Neural progenitor cell (in vitro differentiated cells): Measurements from ENCODE around the gene SERPIND1. TPM values are rescaled to one million over a fixed set of nuclear protein-coding genes. Genes with fewer than 3 reads are reported as not detected.

ENCODE experiments used
- DNase-seq: peaks from one replicate; pipeline ENCODE4 v3.0.0-alpha.2; 2016; ENCODE audit warnings: low spot score
- H2AFZ ChIP-seq: fragments of 200-600 bp; sonication (generic); replicated peaks from 2 replicates; pipeline ENCODE4 v1.6.1; 2016; ENCODE audit warnings: antibody characterized with exemption
- H3F3A ChIP-seq: fragments of 200-600 bp; sonication (generic); 2 replicates; pipeline ENCODE4 v1.6.1; 2016; ENCODE audit warnings: antibody characterized with exemption, low read depth
- H3K27ac ChIP-seq: fragments of 200-600 bp; sonication (generic); 2 replicates; pipeline ENCODE4 v1.5.1; 2016; ENCODE audit warnings: mild to moderate bottlenecking
- H3K27me3 ChIP-seq: fragments of 200-600 bp; sonication (generic); 2 replicates; pipeline ENCODE4 v1.6.1; 2016; ENCODE audit warnings: mild to moderate bottlenecking, moderate library complexity
- H3K36me3 ChIP-seq: fragments of 200-600 bp; sonication (generic); 2 replicates; pipeline ENCODE4 v1.5.1; 2016
- H3K4me1 ChIP-seq: fragments of 200-600 bp; sonication (generic); 2 replicates; pipeline ENCODE4 v1.6.1; 2016; ENCODE audit warnings: mixed run types
- H3K4me2 ChIP-seq: fragments of 200-600 bp; sonication (generic); 2 replicates; pipeline ENCODE4 v1.6.1; 2016
- H3K4me3 ChIP-seq: fragments of 200-600 bp; sonication (generic); 2 replicates; pipeline ENCODE4 v1.5.1; 2016
- H3K79me2 ChIP-seq: fragments of 200-600 bp; sonication (generic); 2 replicates; pipeline ENCODE4 v1.6.1; 2016; ENCODE audit warnings: low read depth
- H3K9ac ChIP-seq: fragments of 200-600 bp; sonication (generic); 2 replicates; pipeline ENCODE4 v1.6.1; 2016
- H3K9me3 ChIP-seq: fragments of 200-600 bp; sonication (generic); 2 replicates; pipeline ENCODE4 v1.5.1; 2016; ENCODE audit warnings: low read depth
- H4K20me1 ChIP-seq: fragments of 200-600 bp; sonication (generic); 2 replicates; pipeline ENCODE4 v1.6.1; 2016; ENCODE audit warnings: low read depth
- H3K27ac Mint-ChIP-seq: 3 replicates; pipeline ENCODE4 v1.8.0; 2021; ENCODE audit warnings: mixed read lengths
- H3K27me3 Mint-ChIP-seq: 2 replicates; pipeline ENCODE4 v1.8.0; 2022; ENCODE audit warnings: low read depth, mild to moderate bottlenecking, inconsistent platforms, moderate library complexity, mixed read lengths; ENCODE audit not compliant: insufficient read depth
- H3K36me3 Mint-ChIP-seq: 3 replicates; pipeline ENCODE4 v1.8.0; 2021; ENCODE audit warnings: mixed read lengths
- H3K4me1 Mint-ChIP-seq: 3 replicates; pipeline ENCODE4 v1.8.0; 2021; ENCODE audit warnings: mixed read lengths
- H3K4me3 Mint-ChIP-seq: 3 replicates; pipeline ENCODE4 v1.8.0; 2021; ENCODE audit warnings: mild to moderate bottlenecking, moderate library complexity, mixed read lengths
- H3K9me3 Mint-ChIP-seq: 3 replicates; pipeline ENCODE4 v1.8.0; 2020; ENCODE audit warnings: mixed read lengths
- EZH2 ChIP-seq: fragments of 200-600 bp; sonication (generic); IDR thresholded peaks from 2 replicates; pipeline ENCODE4 v1.6.1; 2017; ENCODE audit warnings: antibody characterized with exemption, mild to moderate bottlenecking, moderate library complexity
- EZH2phosphoT487 ChIP-seq: fragments of 200-600 bp; sonication (generic); IDR thresholded peaks from 2 replicates; pipeline ENCODE4 v1.6.1; 2017; ENCODE audit warnings: antibody characterized with exemption
- total RNA-seq: library from RNA; depleted of rRNA; stranded (reverse); fragments of >200 nt; gene quantifications from 2 replicates; pipeline ENCODE4 v1.2.3, GENCODE V29; 2015; ENCODE audit warnings: low replicate concordance
- TF ChIP-seq, protein P1 (sequence below): fragments of 200-600 bp; sonication (generic); IDR thresholded peaks from 2 replicates; pipeline ENCODE4 v1.5.1; 2017; ENCODE audit warnings: antibody characterized with exemption, mild to moderate bottlenecking

The SERPIND1 gene
- total RNA-seq, 1 donor from 2014 or later = not detected

DNA sequence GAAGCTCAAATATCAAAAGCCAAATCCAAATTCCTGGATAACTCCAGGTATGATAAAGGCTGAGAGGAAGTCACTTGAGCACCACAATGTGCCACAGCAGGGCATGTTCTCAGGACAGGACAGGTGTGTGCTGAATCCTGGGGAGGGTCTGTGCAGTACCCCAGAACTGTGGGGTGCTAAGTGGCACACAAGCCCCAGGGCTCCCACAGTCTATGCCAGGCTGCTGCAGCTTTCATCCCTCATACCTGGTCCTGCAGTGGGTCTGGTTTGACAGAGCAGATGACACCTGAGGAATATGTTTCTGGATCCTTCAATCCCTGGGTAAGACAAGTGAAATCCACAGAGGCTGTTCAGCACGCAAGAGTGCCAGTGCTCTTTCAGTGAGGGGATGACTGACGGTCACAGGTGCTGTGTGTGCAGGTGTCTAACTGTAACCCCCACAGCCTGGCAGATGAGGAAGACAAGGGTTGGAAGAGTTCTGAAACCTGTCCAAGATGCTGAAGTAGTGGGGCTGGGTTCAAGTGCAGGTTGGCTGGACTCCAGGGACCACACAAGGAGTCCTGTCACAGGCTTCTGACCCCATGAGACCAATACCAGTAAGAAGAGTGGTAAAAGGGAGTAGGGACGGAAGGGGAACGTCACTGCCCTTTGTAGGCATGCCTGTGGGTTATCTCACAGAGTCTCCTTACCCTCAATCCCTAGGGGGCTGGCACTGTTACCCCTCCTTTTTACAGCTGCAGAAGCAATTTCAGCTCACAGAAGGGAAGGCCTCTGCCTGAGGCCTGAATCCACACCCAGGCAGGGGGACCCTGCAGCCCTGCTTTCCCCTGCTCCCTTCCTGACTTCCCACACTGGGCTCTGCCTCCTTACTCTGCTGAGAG lies 14.1 kb downstream of the SERPIND1 start:
- no peak overlapping the region for H3K4me3 ChIP-seq

DNA sequence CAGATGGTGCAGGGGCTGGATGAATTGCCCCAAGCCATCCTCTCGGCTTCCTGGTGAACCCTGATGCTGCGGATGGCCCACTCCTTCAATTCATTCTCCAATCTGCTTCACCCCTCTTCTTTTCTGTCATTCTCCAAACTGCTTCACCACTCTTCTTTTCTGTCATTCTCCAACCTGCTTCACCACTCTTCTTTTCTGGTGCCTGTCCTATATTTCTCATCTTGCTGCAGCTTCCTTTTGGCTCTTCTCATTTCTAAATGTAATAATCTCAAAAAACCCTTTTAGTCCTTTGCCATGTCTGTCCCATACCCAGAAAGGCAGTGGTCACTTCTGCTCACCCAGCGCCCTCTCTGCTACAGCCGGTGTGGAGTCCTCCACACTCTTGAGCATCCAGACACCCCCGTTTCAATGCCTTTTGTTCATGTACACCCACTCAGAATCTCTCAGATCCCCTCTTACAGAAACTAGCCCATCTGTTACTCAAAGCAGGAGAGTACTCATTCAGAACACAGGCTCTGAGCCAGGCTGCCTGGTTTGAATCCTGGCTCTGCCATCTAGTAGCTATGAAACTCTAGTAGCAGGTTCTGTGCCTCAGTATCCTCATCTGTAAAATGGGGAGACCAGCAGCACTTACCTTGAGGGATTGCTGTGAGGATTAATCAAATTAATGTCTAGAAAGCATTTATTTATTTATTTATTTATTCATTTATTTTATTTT lies 14.9 kb downstream of the SERPIND1 start:
- Histone ChIP-seq H4K20me1 (no peaks in the 10 kb centered on the region), H3K27me3 (no peaks in the 10 kb centered on the region), H3K4me2 (no peak overlapping the region), H2AFZ (no peak overlapping the region), H3K9ac (no peak overlapping the region), H3K36me3 (no peaks in the 10 kb centered on the region), H3K9me3 (no peaks in the 10 kb centered on the region), H3K4me3 (no peak overlapping the region), H3F3A (no peaks in the 10 kb centered on the region), H3K4me1 (no peaks in the 10 kb centered on the region), H3K79me2 (no peaks in the 10 kb centered on the region), H3K27ac (no peak overlapping the region)
- peaks cover 8% of the 10 kb centered on the region for H3K36me3 Mint-ChIP-seq
- H3K27me3 Mint-ChIP-seq = no peaks in the 10 kb centered on the region
- peak overlapping the region; percentile 2 for H3K27ac Mint-ChIP-seq
- no peaks in the 10 kb centered on the region for H3K4me1 Mint-ChIP-seq
- TF ChIP-seq, protein P1, sequence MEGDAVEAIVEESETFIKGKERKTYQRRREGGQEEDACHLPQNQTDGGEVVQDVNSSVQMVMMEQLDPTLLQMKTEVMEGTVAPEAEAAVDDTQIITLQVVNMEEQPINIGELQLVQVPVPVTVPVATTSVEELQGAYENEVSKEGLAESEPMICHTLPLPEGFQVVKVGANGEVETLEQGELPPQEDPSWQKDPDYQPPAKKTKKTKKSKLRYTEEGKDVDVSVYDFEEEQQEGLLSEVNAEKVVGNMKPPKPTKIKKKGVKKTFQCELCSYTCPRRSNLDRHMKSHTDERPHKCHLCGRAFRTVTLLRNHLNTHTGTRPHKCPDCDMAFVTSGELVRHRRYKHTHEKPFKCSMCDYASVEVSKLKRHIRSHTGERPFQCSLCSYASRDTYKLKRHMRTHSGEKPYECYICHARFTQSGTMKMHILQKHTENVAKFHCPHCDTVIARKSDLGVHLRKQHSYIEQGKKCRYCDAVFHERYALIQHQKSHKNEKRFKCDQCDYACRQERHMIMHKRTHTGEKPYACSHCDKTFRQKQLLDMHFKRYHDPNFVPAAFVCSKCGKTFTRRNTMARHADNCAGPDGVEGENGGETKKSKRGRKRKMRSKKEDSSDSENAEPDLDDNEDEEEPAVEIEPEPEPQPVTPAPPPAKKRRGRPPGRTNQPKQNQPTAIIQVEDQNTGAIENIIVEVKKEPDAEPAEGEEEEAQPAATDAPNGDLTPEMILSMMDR = no peak
- TF ChIP-seq EZH2 (no peak), EZH2phosphoT487 (no peak)
- H3K4me3 Mint-ChIP-seq = no peak overlapping the region
- H3K9me3 Mint-ChIP-seq = no peaks in the 10 kb centered on the region
- no peak for DNase-seq

More for the DNA sequence above, 14.1 kb downstream of the SERPIND1 start:
- peak overlapping the region; percentile 69 for H3K27ac Mint-ChIP-seq
- H3K9me3 Mint-ChIP-seq = no peaks in the 10 kb centered on the region
- H3K4me2 ChIP-seq = no peak overlapping the region
- H3K4me3 Mint-ChIP-seq = no peak overlapping the region
- no peaks in the 10 kb centered on the region for H3K27me3 ChIP-seq
- H3K79me2 ChIP-seq = no peaks in the 10 kb centered on the region
- no peak for DNase-seq
- H4K20me1 ChIP-seq = no peaks in the 10 kb centered on the region
- H3K27ac ChIP-seq = no peak overlapping the region
- H3K4me1 ChIP-seq = no peaks in the 10 kb centered on the region
- no peak overlapping the region for H2AFZ ChIP-seq
- no peaks in the 10 kb centered on the region for H3K27me3 Mint-ChIP-seq
- H3F3A ChIP-seq = no peaks in the 10 kb centered on the region
- no peak overlapping the region for H3K9ac ChIP-seq
- H3K9me3 ChIP-seq = no peaks in the 10 kb centered on the region
- H3K36me3 Mint-ChIP-seq = peaks cover 8% of the 10 kb centered on the region
- TF ChIP-seq EZH2 = no peak
- TF ChIP-seq, protein P1 = no peak
- TF ChIP-seq EZH2phosphoT487 = no peak
- no peaks in the 10 kb centered on the region for H3K36me3 ChIP-seq
- no peaks in the 10 kb centered on the region for H3K4me1 Mint-ChIP-seq

DNA sequence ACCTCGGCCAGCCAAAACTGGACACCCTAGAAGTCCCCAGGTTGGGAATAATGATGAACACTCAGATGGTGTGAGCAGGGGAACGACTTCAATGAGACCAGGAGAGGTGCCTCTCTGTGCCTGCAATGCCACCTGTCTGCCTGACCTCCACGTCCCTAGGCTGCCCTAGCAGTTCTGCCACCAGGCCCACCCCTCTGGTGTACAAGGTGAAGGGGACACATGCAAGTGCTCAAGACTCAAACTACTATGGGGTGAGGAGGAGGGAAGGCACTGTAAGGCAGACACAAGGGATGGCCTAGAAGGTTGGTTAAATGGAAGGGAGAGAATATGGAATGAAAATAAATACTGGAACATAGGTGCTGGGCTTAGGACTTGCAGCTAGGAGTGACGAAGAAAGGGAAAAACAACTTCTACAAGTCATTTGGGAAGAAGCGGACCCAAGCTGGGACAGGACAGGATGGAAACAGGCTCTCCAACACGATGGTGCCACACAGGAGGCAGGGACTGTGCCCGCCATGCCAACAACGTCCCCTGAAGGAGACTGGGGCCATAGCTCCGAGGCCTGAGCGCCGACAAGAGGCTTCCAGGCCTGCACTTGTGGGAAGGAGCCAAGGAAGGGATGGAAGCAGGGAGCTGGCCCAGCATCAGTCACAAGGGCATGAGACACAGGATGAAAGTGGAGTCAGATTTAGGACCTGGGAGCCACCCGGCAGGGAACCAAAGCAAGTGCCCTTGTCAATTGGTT lies 18.5 kb downstream of the SERPIND1 start:
- H4K20me1 ChIP-seq = no peaks in the 10 kb centered on the region
- no peak overlapping the region for H3K9ac ChIP-seq
- no peaks in the 10 kb centered on the region for H3F3A ChIP-seq
- no peaks in the 10 kb centered on the region for H3K9me3 ChIP-seq
- no peak overlapping the region for H2AFZ ChIP-seq
- H3K4me2 ChIP-seq = no peak overlapping the region
- no peak overlapping the region for H3K4me3 Mint-ChIP-seq
- H3K27me3 Mint-ChIP-seq = no peaks in the 10 kb centered on the region
- H3K9me3 Mint-ChIP-seq = no peaks in the 10 kb centered on the region
- H3K4me3 ChIP-seq = no peak overlapping the region
- H3K36me3 Mint-ChIP-seq = peaks cover 20% of the 10 kb centered on the region
- no peak overlapping the region for H3K27ac ChIP-seq
- H3K36me3 ChIP-seq = no peaks in the 10 kb centered on the region
- no peaks in the 10 kb centered on the region for H3K27me3 ChIP-seq
- H3K79me2 ChIP-seq = no peaks in the 10 kb centered on the region
- no peaks in the 10 kb centered on the region for H3K4me1 ChIP-seq
- DNase-seq = no peak
- H3K27ac Mint-ChIP-seq = no peak overlapping the region
- TF ChIP-seq, protein P1 = no peak
- TF ChIP-seq EZH2 = no peak
- no peak for TF ChIP-seq EZH2phosphoT487
- no peaks in the 10 kb centered on the region for H3K4me1 Mint-ChIP-seq
